Renal cortex interstitium (tissue), 11 donors: ENCODE measurements around the gene RNU1-4. TPM values are rescaled to one million over a fixed set of nuclear protein-coding genes. Genes with fewer than 3 reads are reported as not detected.
"Not testable (repeated sequence)": the region's sequence is repeated elsewhere in the genome, so short reads cannot be mapped to it uniquely, and the experiment has no call there.

Experiments
- DNase-seq, 11 donors: peaks; one replicate each; pipeline ENCODE4 v3.0.0-alpha.2; 2013; ENCODE audit warnings: low read depth in 9 of 11, low spot score in 4 of 11; ENCODE audit errors: extremely low read depth in 1 of 11
- polyA plus RNA-seq, 3 donors: library from polyadenylated mRNA; unstranded; fragments of 120-200 nt; gene quantifications; one replicate each; pipeline ENCODE4 v1.2.1, GENCODE V29; 2013; ENCODE audit not compliant: insufficient read length in 3 of 3

Gene RNU1-4
- polyA plus RNA-seq, 3 donors: 1.5 TPM; not detected in 2

- not testable (repeated sequence) for DNase-seq
Observed at GRCh38 chr1:16704502-16705100, 35.7 kb upstream of the RNU1-4 start.

GRCh38 chr1:16706302-16706701 lies 34.0 kb upstream of the RNU1-4 start:
- DNase-seq: not testable (repeated sequence)

DNA sequence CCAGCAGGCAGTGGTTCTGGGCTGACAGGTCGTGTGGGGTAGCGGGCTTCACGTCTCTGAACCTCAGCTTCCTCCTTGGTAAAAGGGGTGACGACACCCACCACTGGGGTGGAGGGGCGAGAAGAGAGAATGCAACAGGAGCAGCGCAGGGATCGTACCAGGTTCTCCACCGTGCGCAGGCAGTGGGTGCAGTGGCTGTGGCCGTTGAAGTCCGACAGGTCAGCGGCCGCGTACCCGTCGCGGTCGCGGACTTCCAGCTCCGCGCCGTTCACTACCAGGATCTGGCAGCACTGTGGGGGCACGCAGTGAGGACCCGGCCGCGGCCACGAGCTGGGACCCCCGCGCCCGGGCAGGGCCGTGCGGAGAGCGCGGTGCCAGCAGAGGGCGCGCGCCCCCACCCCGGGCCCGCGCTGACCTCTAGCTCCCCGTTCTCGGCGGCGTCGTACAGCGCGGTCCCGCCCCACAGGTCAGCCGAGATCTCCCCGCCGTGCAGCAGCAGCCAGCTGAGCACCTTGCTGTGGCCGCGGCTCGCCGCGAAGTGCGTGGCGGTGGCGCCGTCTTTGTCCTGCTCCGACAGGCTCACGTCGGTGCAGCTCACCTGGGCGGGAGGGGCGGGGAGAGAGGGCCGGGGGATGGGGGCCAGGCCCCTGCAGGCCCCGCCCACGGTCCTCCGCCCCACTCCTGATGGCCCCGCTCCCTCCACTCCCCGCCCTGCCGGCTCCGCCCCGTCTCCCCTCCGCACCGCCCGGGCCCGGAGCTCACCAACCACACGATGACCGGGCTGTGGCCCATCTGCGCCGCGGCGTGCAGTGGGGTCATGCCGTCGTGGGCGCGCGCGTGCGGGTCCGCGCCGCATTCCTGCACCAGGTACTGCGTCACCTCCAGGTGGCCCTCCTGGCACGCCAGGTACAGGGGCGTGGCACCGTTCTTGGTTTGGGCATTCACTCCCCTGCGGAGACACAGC lies 32.9 kb upstream of the RNU1-4 start:
- not testable (repeated sequence) for DNase-seq

GRCh38 chr1:16708704-16709103 lies 31.6 kb upstream of the RNU1-4 start:
- DNase-seq: not testable (repeated sequence)

DNA sequence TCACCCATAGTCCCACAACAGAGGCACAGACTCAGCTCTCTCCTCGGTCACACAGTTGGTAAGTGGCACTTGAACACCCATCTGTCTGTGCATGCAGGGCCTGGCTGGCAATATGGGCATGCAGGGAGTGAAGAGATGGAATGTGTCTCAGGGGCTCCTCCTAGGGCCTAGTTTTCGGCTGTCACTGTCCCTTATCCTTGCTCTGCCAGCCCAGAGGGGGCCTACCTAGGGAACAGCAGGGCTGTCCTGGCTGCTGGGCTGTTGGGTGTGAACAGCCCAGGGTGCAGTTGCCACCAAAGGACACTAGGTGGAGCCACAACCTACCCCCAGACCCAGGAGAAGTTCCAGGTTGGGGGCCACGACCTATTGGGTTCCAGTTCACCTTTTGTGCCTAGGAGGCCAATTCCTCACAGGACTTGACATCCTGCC lies 30.6 kb upstream of the RNU1-4 start:
- not testable (repeated sequence) for DNase-seq

DNA sequence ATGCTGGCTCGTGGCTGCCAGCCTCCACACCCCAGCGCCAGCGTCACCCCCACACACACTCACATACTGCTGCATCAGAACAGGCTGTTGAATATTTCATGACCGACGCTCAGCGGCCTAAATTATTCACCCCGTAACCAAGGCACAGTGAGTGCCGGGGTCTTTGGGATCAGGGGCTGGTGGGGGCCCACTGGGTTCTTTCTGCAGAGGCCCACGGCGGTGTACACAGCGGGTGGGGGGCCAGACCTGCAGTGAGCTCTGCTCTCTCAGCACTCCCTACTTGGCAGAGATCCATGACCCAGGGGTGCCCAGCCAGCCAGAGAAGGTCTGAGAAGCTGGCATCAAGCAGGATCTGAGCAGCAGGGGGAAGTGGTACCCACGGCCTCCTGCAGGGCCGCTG lies 29.7 kb upstream of the RNU1-4 start:
- not testable (repeated sequence) for DNase-seq

- not testable (repeated sequence) for DNase-seq
Observed at GRCh38 chr1:16712131-16712530, 28.2 kb upstream of the RNU1-4 start.

GRCh38 chr1:16712582-16712981 lies 27.7 kb upstream of the RNU1-4 start:
- not testable (repeated sequence) for DNase-seq

- DNase-seq: not testable (repeated sequence)
Observed at GRCh38 chr1:16712984-16713383, 27.3 kb upstream of the RNU1-4 start.

- DNase-seq: not testable (repeated sequence)
Observed at GRCh38 chr1:16713480-16713879, 26.8 kb upstream of the RNU1-4 start.

- no peak for DNase-seq
Observed at GRCh38 chr1:16716691-16717335, 23.5 kb upstream of the RNU1-4 start.

- peak in 7 of 11 donors; percentile 37 to 77 (median 62) for DNase-seq
Observed at GRCh38 chr1:16717336-16718098, 22.8 kb upstream of the RNU1-4 start.

DNA sequence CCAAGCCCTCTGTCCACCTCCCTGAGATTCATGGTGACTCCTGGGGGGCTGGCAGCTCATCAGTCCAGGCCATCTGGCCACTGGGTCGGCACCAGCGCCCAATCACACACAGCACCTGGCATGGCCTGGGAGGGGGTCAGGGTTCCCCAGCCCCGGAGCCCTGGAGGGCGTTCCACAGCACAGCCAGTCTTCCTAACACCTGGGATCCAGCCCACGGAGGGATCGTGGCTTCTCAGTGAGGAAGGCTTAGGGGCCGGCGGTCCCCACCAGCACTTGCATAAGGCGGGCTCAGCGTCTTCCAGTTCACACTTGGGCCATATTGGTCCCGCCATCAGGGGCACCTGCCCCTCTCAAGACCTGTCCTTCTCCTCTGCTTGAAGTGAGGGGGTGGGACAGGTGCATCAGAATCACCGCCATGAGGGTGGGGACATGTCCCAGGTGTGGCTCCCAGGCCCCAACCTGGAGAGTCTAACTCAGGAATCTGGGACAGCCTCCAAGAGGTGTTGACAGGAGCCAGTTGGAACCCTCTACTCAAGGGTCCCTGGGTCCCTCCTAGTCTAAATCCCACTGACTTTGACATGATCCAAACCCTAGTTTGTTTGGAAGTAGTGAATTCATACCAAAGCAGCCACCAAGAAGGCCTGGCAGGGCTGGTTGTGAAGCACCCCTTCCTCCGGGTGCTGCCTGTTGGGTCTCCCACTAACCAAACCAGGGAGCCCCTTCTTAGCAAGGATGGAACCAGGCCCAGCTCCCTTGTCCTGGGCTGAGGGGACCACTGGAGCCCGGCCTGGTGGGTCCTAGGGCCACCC lies 22.0 kb upstream of the RNU1-4 start:
- not testable (repeated sequence) for DNase-seq

- DNase-seq: no peak
Observed at GRCh38 chr1:16718908-16719533, 21.3 kb upstream of the RNU1-4 start.

DNA sequence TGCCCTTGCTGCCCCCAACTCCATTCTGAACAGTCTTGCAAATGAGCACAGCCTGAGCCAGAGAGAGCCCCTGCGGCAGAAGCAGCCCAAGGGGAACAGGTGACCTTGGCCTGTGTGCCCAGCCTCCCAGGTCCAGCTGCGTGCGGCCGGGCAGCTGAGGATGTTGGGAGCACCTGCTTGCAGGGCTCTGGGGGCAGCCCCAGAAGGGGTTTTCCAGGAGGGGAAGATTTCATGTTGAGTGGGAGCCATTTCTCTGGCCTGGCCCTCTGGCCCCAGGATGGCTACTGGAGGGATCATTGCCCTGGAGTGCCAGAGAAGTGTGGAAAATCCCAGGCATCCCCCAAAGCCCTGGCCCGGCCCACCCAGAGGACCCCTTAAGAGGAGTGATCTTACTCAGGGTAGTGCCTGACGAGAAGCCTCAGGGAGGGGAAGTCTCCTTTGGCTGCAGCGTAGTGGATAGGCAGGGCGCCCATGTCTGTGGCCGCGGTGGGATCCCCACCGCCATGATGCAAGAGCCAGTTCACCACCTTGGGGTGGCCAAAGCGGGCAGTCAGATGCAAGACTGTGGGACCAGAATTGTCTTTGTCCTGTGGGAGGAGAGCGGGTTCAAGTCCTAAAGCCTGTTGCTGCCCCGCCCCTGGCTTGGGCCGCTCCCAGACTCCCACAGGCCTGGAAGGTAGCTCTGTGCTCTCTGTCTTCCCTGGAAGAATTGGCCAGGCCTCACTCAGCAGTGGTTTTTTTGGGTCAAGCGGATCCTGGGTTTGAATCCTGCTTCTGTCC lies 20.6 kb upstream of the RNU1-4 start:
- DNase-seq: no peak

GRCh38 chr1:16720351-16721223 lies 19.7 kb upstream of the RNU1-4 start:
- peak in 2 of 11 donors; percentile 27 to 46 for DNase-seq
